PC-3 (cell line): ENCODE results near the gene CNNM3. TPM values are rescaled to one million over a fixed set of nuclear protein-coding genes. Genes with fewer than 3 reads are reported as not detected.

ENCODE experiments used
- ATAC-seq: fragments of 200-7000 bp; cut with Tn5 transposase; 2 replicates; pipeline ENCODE4 v1.9.1; 2020; ENCODE audit warnings: mild to moderate bottlenecking, moderate library complexity
- BruUV-seq: library from RNA; stranded (reverse); fragments of 400-500 nt; replicated peaks from 2 replicates; lab custom pipeline; 2021; lab: Mats Ljungman, UMichigan
- CTCF ChIA-PET: fragments of 300-600 bp; sonication (Branson Sonifier 250); formaldehyde crosslinking; loops from one replicate; lab custom pipeline; 2022; ENCODE audit warnings: antibody characterized with exemption; lab: Charles Lee
- POLR2A ChIA-PET: fragments of 300-600 bp; sonication (Branson Sonifier 250); formaldehyde crosslinking; loops from one replicate; lab custom pipeline; 2022; ENCODE audit warnings: antibody characterized with exemption; ENCODE audit not compliant: unreplicated experiment; lab: Charles Lee
- DNase-seq: peaks from one replicate; pipeline ENCODE4 v3.0.0-alpha.2; 2015
- H2AFZ ChIP-seq: fragments of 300-600 bp; sonication (generic); 2 replicates; pipeline ENCODE4 v1.6.0; 2016; ENCODE audit warnings: antibody characterized with exemption, low read length
- H3F3A ChIP-seq: fragments of 300-600 bp; sonication (generic); one replicate; pipeline ENCODE4 v1.6.0; 2017; ENCODE audit warnings: antibody characterized with exemption, low read length, control low read depth, mild to moderate bottlenecking; ENCODE audit not compliant: unreplicated experiment
- H3K27ac ChIP-seq: fragments of 300-600 bp; sonication (generic); 2 replicates; pipeline ENCODE4 v1.5.1; 2016; ENCODE audit warnings: mild to moderate bottlenecking, low read length
- H3K27me3 ChIP-seq: fragments of 300-600 bp; sonication (generic); 2 replicates; pipeline ENCODE4 v1.6.1; 2016; ENCODE audit warnings: low read length, mixed read lengths
- H3K36me3 ChIP-seq: fragments of 300-600 bp; sonication (generic); 2 replicates; pipeline ENCODE4 v1.6.1; 2016; ENCODE audit warnings: low read depth, mixed run types, low read length, mixed read lengths
- H3K4me1 ChIP-seq: fragments of 300-600 bp; sonication (generic); 2 replicates; pipeline ENCODE4 v1.5.1; 2016; ENCODE audit warnings: low read length; ENCODE audit not compliant: insufficient read depth
- H3K4me2 ChIP-seq: fragments of 300-600 bp; sonication (generic); 2 replicates; pipeline ENCODE4 v1.6.0; 2016; ENCODE audit warnings: low read length
- H3K4me3 ChIP-seq: fragments of 300-600 bp; sonication (generic); 2 replicates; pipeline ENCODE4 v1.5.1; 2016; ENCODE audit warnings: mild to moderate bottlenecking, low read length, mixed read lengths
- H3K79me2 ChIP-seq: fragments of 300-600 bp; sonication (generic); 2 replicates; pipeline ENCODE4 v1.6.1; 2017; ENCODE audit warnings: low read length, mixed read lengths
- H3K9ac ChIP-seq: fragments of 300-600 bp; sonication (generic); 2 replicates; pipeline ENCODE4 v1.6.0; 2016; ENCODE audit warnings: mild to moderate bottlenecking, low read length
- H3K9me2 ChIP-seq: fragments of 300-600 bp; sonication (generic); replicated peaks from 2 replicates; pipeline ENCODE4 v1.6.1; 2016; ENCODE audit warnings: mixed run types, low read length, mixed read lengths
- H3K9me3 ChIP-seq: fragments of 300-600 bp; sonication (generic); 2 replicates; pipeline ENCODE4 v1.6.1; 2016; ENCODE audit warnings: low read length, mixed read lengths
- H4K20me1 ChIP-seq: fragments of 300-600 bp; sonication (generic); 2 replicates; pipeline ENCODE4 v1.6.1; 2016; ENCODE audit warnings: low read length, mixed read lengths
- EZH2 ChIP-seq: fragments of 300-600 bp; sonication (generic); IDR thresholded peaks from one replicate; pipeline ENCODE4 v1.6.1; 2017; ENCODE audit warnings: antibody characterized with exemption, mild to moderate bottlenecking, low read length; ENCODE audit not compliant: unreplicated experiment
- EZH2phosphoT487 ChIP-seq: fragments of 300-600 bp; sonication (generic); IDR thresholded peaks from 2 replicates; pipeline ENCODE4 v1.6.1; 2018; ENCODE audit warnings: mild to moderate bottlenecking, antibody characterized with exemption, low read length, borderline replicate concordance
- intact Hi-C: fragments of 100-400 bp; cut with micrococcal nuclease; formaldehyde crosslinking; loops from 2 replicates; pipeline ENCODE4 v1.9.0; 2023
- total RNA-seq: library from RNA; depleted of rRNA; stranded (reverse); fragments of >200 nt; gene quantifications from 2 replicates; pipeline ENCODE4 v1.2.3, GENCODE V29; 2014
- TF ChIP-seq, protein P1 (sequence below): fragments of 300-600 bp; sonication (generic); conservative IDR thresholded peaks from 2 replicates; pipeline ENCODE4 v1.5.1; 2017; ENCODE audit warnings: antibody characterized with exemption, low read depth, mild to moderate bottlenecking, low read length

CNNM3 gene
- total RNA-seq, 1 experiment from 2014 or later: 9.0 TPM

GRCh38 chr2:96768083-96768561 lies 47.9 kb upstream of the CNNM3 start:
- Histone ChIP-seq H3F3A (no peaks in the 10 kb centered on the region), H3K9me2 (no peaks in the 10 kb centered on the region), H4K20me1 (peaks cover 9% of the 10 kb centered on the region; the same call in 1 of the 2 replicates), H3K36me3 (no peaks in the 10 kb centered on the region), H2AFZ (no peak overlapping the region), H3K27ac (peak overlapping the region; percentile 26), H3K4me2 (peak overlapping the region; percentile 58), H3K27me3 (no peaks in the 10 kb centered on the region), H3K4me3 (peak overlapping the region; percentile 25; the same call in 1 of the 2 replicates), H3K9me3 (no peaks in the 10 kb centered on the region), H3K4me1 (peaks cover 52% of the 10 kb centered on the region), H3K79me2 (peaks cover 69% of the 10 kb centered on the region), H3K9ac (no peak overlapping the region)
- BruUV-seq: no TSS peak
- TF ChIP-seq, protein P1, sequence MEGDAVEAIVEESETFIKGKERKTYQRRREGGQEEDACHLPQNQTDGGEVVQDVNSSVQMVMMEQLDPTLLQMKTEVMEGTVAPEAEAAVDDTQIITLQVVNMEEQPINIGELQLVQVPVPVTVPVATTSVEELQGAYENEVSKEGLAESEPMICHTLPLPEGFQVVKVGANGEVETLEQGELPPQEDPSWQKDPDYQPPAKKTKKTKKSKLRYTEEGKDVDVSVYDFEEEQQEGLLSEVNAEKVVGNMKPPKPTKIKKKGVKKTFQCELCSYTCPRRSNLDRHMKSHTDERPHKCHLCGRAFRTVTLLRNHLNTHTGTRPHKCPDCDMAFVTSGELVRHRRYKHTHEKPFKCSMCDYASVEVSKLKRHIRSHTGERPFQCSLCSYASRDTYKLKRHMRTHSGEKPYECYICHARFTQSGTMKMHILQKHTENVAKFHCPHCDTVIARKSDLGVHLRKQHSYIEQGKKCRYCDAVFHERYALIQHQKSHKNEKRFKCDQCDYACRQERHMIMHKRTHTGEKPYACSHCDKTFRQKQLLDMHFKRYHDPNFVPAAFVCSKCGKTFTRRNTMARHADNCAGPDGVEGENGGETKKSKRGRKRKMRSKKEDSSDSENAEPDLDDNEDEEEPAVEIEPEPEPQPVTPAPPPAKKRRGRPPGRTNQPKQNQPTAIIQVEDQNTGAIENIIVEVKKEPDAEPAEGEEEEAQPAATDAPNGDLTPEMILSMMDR: no peak
- TF ChIP-seq EZH2 (no peak), EZH2phosphoT487 (no peak)
- intact Hi-C loops: no loop called here
- ChIA-PET POLR2A (no interaction called here), CTCF (interaction anchor here (0.8 kb wide), 1 partner anchor 32 kb away, joined by 3 read pairs; no protein-coding TSS in a partner anchor)
- ATAC-seq (peak; percentile 45), DNase-seq (peak; percentile 72)

DNA sequence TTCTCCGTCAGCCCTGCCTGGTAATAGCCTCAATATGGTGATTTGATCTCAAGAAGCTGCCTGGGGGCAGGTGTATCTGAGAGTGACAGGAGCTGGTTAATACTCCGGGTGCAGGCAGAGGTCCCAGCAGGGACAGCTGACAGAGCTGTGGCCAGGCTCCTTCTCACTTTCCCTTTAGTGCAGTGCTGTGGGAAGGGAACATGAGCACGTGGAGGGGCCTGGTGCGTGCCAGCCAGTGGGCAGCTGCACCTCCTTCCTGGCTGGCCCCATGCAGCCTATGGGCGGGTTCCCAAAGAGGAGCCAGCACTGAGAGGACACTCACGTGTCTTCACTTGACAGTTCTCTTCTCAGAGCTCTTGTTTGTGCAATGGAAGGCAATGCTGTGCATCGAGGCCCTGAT lies 46.3 kb upstream of the CNNM3 start:
- no peak for DNase-seq
- ATAC-seq: no peak
- Histone ChIP-seq H2AFZ (no peak overlapping the region), H3K36me3 (no peaks in the 10 kb centered on the region), H3K27ac (no peak overlapping the region), H3K79me2 (peaks cover 52% of the 10 kb centered on the region), H3K9ac (no peak overlapping the region), H3K4me2 (no peak overlapping the region), H3F3A (no peaks in the 10 kb centered on the region), H3K9me3 (no peaks in the 10 kb centered on the region), H3K27me3 (no peaks in the 10 kb centered on the region), H3K9me2 (no peaks in the 10 kb centered on the region), H4K20me1 (no peaks in the 10 kb centered on the region), H3K4me3 (no peak overlapping the region), H3K4me1 (peaks cover 35% of the 10 kb centered on the region)
- TF ChIP-seq EZH2 (no peak), EZH2phosphoT487 (no peak)
- TF ChIP-seq, protein P1: no peak
- CTCF ChIA-PET: no interaction called here
- no TSS peak for BruUV-seq
- intact Hi-C loops: no loop called here
- POLR2A ChIA-PET: no interaction called here

DNA sequence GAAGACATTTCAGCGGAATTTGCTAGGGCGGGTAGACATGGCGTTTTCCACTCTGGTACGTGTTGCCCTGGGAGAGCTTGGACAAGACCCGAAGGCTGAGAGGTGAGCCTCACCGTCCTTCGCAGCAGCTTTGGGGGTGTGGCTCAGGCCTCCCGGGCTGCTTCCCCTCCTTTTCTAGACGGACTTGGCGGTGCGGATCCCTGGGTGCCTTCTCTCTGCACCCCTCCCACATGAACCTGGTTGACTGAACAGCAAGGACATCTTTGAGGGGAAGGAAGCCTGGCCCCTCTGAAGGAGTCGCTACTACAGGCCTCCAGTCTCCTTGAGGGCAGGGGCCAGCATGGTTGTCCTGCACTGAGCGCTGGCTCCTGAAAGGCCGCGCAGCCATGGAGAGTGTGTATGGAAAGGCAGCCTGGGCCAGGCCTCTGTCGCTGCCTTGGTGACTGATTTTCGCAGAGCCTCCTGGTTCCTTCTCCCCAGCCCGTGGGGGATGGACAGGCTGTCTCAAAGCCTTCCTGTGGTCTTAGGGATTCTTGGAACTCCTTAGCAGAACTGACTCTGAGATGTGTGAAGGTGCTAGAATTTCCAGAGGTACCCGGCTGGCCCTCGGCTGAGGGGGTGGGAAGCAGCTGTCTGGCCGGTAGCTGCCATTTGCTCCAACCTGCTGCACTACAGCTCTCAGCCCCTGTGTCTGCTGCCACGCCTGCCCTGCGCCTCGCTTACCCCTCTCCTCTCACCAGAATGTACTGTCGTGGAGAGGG lies 45.4 kb upstream of the CNNM3 start:
- ChIA-PET CTCF (no interaction called here), POLR2A (no interaction called here)
- DNase-seq (no peak), ATAC-seq (no peak)
- Histone ChIP-seq H3F3A (no peaks in the 10 kb centered on the region), H3K9ac (no peak overlapping the region), H3K36me3 (no peaks in the 10 kb centered on the region), H3K4me1 (peaks cover 35% of the 10 kb centered on the region), H3K27ac (no peak overlapping the region), H2AFZ (no peak overlapping the region), H3K27me3 (no peaks in the 10 kb centered on the region), H3K79me2 (peaks cover 44% of the 10 kb centered on the region), H3K4me2 (no peak overlapping the region), H3K9me2 (no peaks in the 10 kb centered on the region), H3K9me3 (no peaks in the 10 kb centered on the region), H4K20me1 (no peaks in the 10 kb centered on the region), H3K4me3 (no peak overlapping the region)
- TF ChIP-seq, protein P1: no peak
- TF ChIP-seq EZH2 (no peak), EZH2phosphoT487 (no peak)
- no TSS peak for BruUV-seq
- intact Hi-C loops: no loop called here
